Skeletal muscle satellite cell (primary cell): ENCODE results near the gene TCP11L1. TPM values are rescaled to one million over a fixed set of nuclear protein-coding genes. Genes with fewer than 3 reads are reported as not detected.
A peak's percentile ranks its signal among the peaks of the same experiment; 100 is the strongest.

Source experiments
- H3K27me3 ChIP-seq: 2 replicates; pipeline ENCODE4 v1.7.0; 2013; ENCODE audit warnings: low read length; ENCODE audit not compliant: control insufficient read depth, insufficient read depth
- H3K36me3 ChIP-seq: 2 replicates; pipeline ENCODE4 v1.7.0; 2013; ENCODE audit warnings: mild to moderate bottlenecking, control low read depth, low read length; ENCODE audit not compliant: insufficient read depth
- H3K4me1 ChIP-seq: 2 replicates; pipeline ENCODE4 v1.7.0; 2013; ENCODE audit warnings: low read length; ENCODE audit not compliant: control insufficient read depth, insufficient read depth
- H3K4me2 ChIP-seq: 2 replicates; pipeline ENCODE4 v1.7.0; 2013; ENCODE audit warnings: mild to moderate bottlenecking, low read length
- H3K4me3 ChIP-seq: 2 replicates; pipeline ENCODE4 v1.7.0; 2013; ENCODE audit warnings: low read length
- H3K9ac ChIP-seq: 2 replicates; pipeline ENCODE4 v1.7.0; 2013; ENCODE audit warnings: mild to moderate bottlenecking, low read depth, low read length, moderate library complexity
- H3K9me3 ChIP-seq: replicated peaks from 2 replicates; pipeline ENCODE4 v1.7.0; 2013; ENCODE audit warnings: mild to moderate bottlenecking, control low read depth, low read length
- total RNA-seq: library from RNA; depleted of rRNA; stranded (reverse); fragments of >200 nt; gene quantifications from 2 replicates; pipeline ENCODE4 v1.2.3, GENCODE V29; 2012; rRNA removed

The TCP11L1 gene
- total RNA-seq, result 20.1 and 23.1 TPM in 2 replicates

- H3K9me3 ChIP-seq, result no peaks in the 10 kb centered on the region
- H3K9ac ChIP-seq, result peak within 1 kb of the TSS; percentile 89
- peaks cover 23% of the 10 kb centered on the region for H3K4me1 ChIP-seq
- peak within 1 kb of the TSS; percentile 82 for H3K4me2 ChIP-seq
- no peaks in the 10 kb centered on the region for H3K27me3 ChIP-seq
- peak within 1 kb of the TSS; percentile 83 for H3K4me3 ChIP-seq
- peaks cover 6% of the 10 kb centered on the region for H3K36me3 ChIP-seq
Measured at GRCh38 chr11:33039274-33040032, at the start of gene TCP11L1. TSS of gene TCP11L1 (plus strand) at chr11:33039572. CDS start at chr11:33043774, 4,202 bp downstream.

GRCh38 chr11:32990481-32990880, 48.9 kb upstream of the TCP11L1 start:
- no peaks in the 10 kb centered on the region for H3K4me1 ChIP-seq
- H3K4me3 ChIP-seq, result no peak overlapping the region
- no peak overlapping the region for H3K9ac ChIP-seq
- H3K4me2 ChIP-seq, result no peak overlapping the region
- peaks cover 8% of the 10 kb centered on the region for H3K9me3 ChIP-seq
- H3K27me3 ChIP-seq, result no peaks in the 10 kb centered on the region
- no peaks in the 10 kb centered on the region for H3K36me3 ChIP-seq

GRCh38 chr11:32991427-32991826, 47.9 kb upstream of the TCP11L1 start:
- no peaks in the 10 kb centered on the region for H3K27me3 ChIP-seq
- H3K36me3 ChIP-seq, result no peaks in the 10 kb centered on the region
- no peak overlapping the region for H3K9ac ChIP-seq
- H3K4me1 ChIP-seq, result no peaks in the 10 kb centered on the region
- no peak overlapping the region for H3K4me3 ChIP-seq
- H3K4me2 ChIP-seq, result no peak overlapping the region
- H3K9me3 ChIP-seq, result peaks cover 8% of the 10 kb centered on the region

- Histone ChIP-seq H3K9ac (no peak overlapping the region), H3K4me2 (no peak overlapping the region), H3K27me3 (no peaks in the 10 kb centered on the region), H3K4me1 (no peaks in the 10 kb centered on the region), H3K9me3 (peaks cover 8% of the 10 kb centered on the region), H3K4me3 (no peak overlapping the region), H3K36me3 (no peaks in the 10 kb centered on the region)
Measured at GRCh38 chr11:32991898-32992297, 47.5 kb upstream of the TCP11L1 start.

GRCh38 chr11:33000181-33000580, 39.2 kb upstream of the TCP11L1 start:
- H3K9me3 ChIP-seq, result no peaks in the 10 kb centered on the region
- H3K9ac ChIP-seq, result peak overlapping the region; percentile 10
- H3K4me1 ChIP-seq, result peaks cover 19% of the 10 kb centered on the region
- no peaks in the 10 kb centered on the region for H3K27me3 ChIP-seq
- no peaks in the 10 kb centered on the region for H3K36me3 ChIP-seq
- H3K4me2 ChIP-seq, result peak overlapping the region; percentile 49
- no peak overlapping the region for H3K4me3 ChIP-seq

- Histone ChIP-seq H3K4me1 (peaks cover 19% of the 10 kb centered on the region), H3K9me3 (no peaks in the 10 kb centered on the region), H3K4me2 (no peak overlapping the region), H3K4me3 (no peak overlapping the region), H3K9ac (no peak overlapping the region), H3K36me3 (no peaks in the 10 kb centered on the region), H3K27me3 (no peaks in the 10 kb centered on the region)
Measured at GRCh38 chr11:33001281-33001680, 38.1 kb upstream of the TCP11L1 start.

- H3K4me2 ChIP-seq, result no peak overlapping the region
- H3K4me1 ChIP-seq, result peaks cover 19% of the 10 kb centered on the region
- H3K9me3 ChIP-seq, result no peaks in the 10 kb centered on the region
- no peaks in the 10 kb centered on the region for H3K36me3 ChIP-seq
- no peaks in the 10 kb centered on the region for H3K27me3 ChIP-seq
- no peak overlapping the region for H3K9ac ChIP-seq
- H3K4me3 ChIP-seq, result no peak overlapping the region
Measured at GRCh38 chr11:33001751-33002542, 37.4 kb upstream of the TCP11L1 start.

- no peak overlapping the region for H3K4me3 ChIP-seq
- no peaks in the 10 kb centered on the region for H3K9me3 ChIP-seq
- peaks cover 12% of the 10 kb centered on the region for H3K4me1 ChIP-seq
- H3K4me2 ChIP-seq, result no peak overlapping the region
- no peaks in the 10 kb centered on the region for H3K27me3 ChIP-seq
- no peak overlapping the region for H3K9ac ChIP-seq
- no peaks in the 10 kb centered on the region for H3K36me3 ChIP-seq
Measured at GRCh38 chr11:33005175-33005574, 34.2 kb upstream of the TCP11L1 start.

GRCh38 chr11:33006010-33006409, 33.4 kb upstream of the TCP11L1 start:
- no peaks in the 10 kb centered on the region for H3K9me3 ChIP-seq
- H3K27me3 ChIP-seq, result no peaks in the 10 kb centered on the region
- H3K4me2 ChIP-seq, result no peak overlapping the region
- no peak overlapping the region for H3K9ac ChIP-seq
- H3K4me3 ChIP-seq, result no peak overlapping the region
- H3K4me1 ChIP-seq, result peaks cover 7% of the 10 kb centered on the region
- H3K36me3 ChIP-seq, result no peaks in the 10 kb centered on the region

- no peak overlapping the region for H3K4me2 ChIP-seq
- no peak overlapping the region for H3K9ac ChIP-seq
- H3K27me3 ChIP-seq, result no peaks in the 10 kb centered on the region
- no peaks in the 10 kb centered on the region for H3K9me3 ChIP-seq
- H3K4me1 ChIP-seq, result peaks cover 51% of the 10 kb centered on the region
- H3K4me3 ChIP-seq, result no peak overlapping the region
- no peaks in the 10 kb centered on the region for H3K36me3 ChIP-seq
Measured at GRCh38 chr11:33013755-33014154, 25.6 kb upstream of the TCP11L1 start.

- Histone ChIP-seq H3K9ac (peak within 1 kb of the TSS; percentile 77), H3K4me2 (peak within 1 kb of the TSS; percentile 85), H3K4me3 (peak within 1 kb of the TSS; percentile 82), H3K27me3 (no peaks in the 10 kb centered on the region), H3K9me3 (no peaks in the 10 kb centered on the region), H3K4me1 (peaks cover 51% of the 10 kb centered on the region), H3K36me3 (no peaks in the 10 kb centered on the region)
Measured at GRCh38 chr11:33015621-33016551, 23.5 kb upstream of the TCP11L1 start, which contains the start of gene DEPDC7. TSS of gene DEPDC7 (plus strand) at chr11:33015878. CDS start at chr11:33015956, 78 bp downstream.
